ENCODE data around the gene HPSE2. TPM values are rescaled to one million over a fixed set of nuclear protein-coding genes. Genes with fewer than 3 reads are reported as not detected.

HPSE2 gene
- total RNA-seq, 1 experiment from 2014 or later: not detected

- no peak for ATAC-seq
These were observed 749.7 kb downstream of the HPSE2 start for GRCh38 chr10:98485959-98486358.

GRCh38 chr10:98483658-98484057, 752.0 kb downstream of the HPSE2 start:
- no peak overlapping the region for H3K27ac ChIP-seq (ENCODE audit: low read length)
- TF ChIP-seq CTCF (IDR thresholded peaks at IDR 0.05): no peak
- no peak for TF ChIP-seq REST (IDR thresholded peaks at IDR 0.05; ENCODE audit: insufficient read depth in 1 of 2, low read depth in 2 of 2, low read length in 1 of 2)
- TF ChIP-seq TCF7L2 (IDR thresholded peaks at IDR 0.05; ENCODE audit: low read depth, low read length): no peak
- no peak for TF ChIP-seq SIN3A (IDR thresholded peaks at IDR 0.05; ENCODE audit: borderline replicate concordance, insufficient read depth, low read depth, low read length)
- TF ChIP-seq POLR2AphosphoS5 (IDR thresholded peaks at IDR 0.05; ENCODE audit: low read depth, low read length): no peak
- H3K27me3 ChIP-seq (ENCODE audit: control insufficient read depth, insufficient read depth, low read length): peaks cover 3% of the 10 kb centered on the region
- H3K4me3 ChIP-seq (ENCODE audit: low read depth in 2 of 2, low read length in 2 of 2): no peak overlapping the region
- no peak for DNase-seq (ENCODE audit: low read depth, low spot score)
- no TSS peak for BruUV-seq (replicated peaks)
- intact Hi-C loops (cut with micrococcal nuclease; ENCODE audit: unreplicated experiment) (no loop called here), in situ Hi-C loops (cut with HindIII; ENCODE audit: low pct_unique_long_range_greater_than_20kb, low sequenced_read_pairs) (no loop called here)
- no peak for ATAC-seq
- POLR2A ChIA-PET: no interaction called here
- CTCF ChIA-PET: no interaction called here
- H3K9me3 ChIP-seq (ENCODE audit: control insufficient read depth, insufficient read depth, low read depth, low read length): no peaks in the 10 kb centered on the region
- no peaks in the 10 kb centered on the region for H3K4me1 ChIP-seq (ENCODE audit: control insufficient read depth, insufficient read depth, low read length)
- no peaks in the 10 kb centered on the region for H3K36me3 ChIP-seq (ENCODE audit: control insufficient read depth, insufficient read depth, low read length)

More at GRCh38 chr10:98485959-98486358, 749.7 kb downstream of the HPSE2 start:
- in situ Hi-C loops (cut with HindIII; ENCODE audit: low pct_unique_long_range_greater_than_20kb, low sequenced_read_pairs) (no loop called here), intact Hi-C loops (cut with micrococcal nuclease; ENCODE audit: unreplicated experiment) (no loop called here)
- H3K36me3 ChIP-seq (ENCODE audit: control insufficient read depth, insufficient read depth, low read length): no peaks in the 10 kb centered on the region
- peaks cover 3% of the 10 kb centered on the region for H3K27me3 ChIP-seq (ENCODE audit: control insufficient read depth, insufficient read depth, low read length)
- no peak for DNase-seq (ENCODE audit: low read depth, low spot score)
- no peak overlapping the region for H3K27ac ChIP-seq (ENCODE audit: low read length)
- no TSS peak for BruUV-seq (replicated peaks)
- TF ChIP-seq CTCF (IDR thresholded peaks at IDR 0.05) (no peak), POLR2AphosphoS5 (IDR thresholded peaks at IDR 0.05; ENCODE audit: low read depth, low read length) (no peak), SIN3A (IDR thresholded peaks at IDR 0.05; ENCODE audit: borderline replicate concordance, insufficient read depth, low read depth, low read length) (no peak), REST (IDR thresholded peaks at IDR 0.05; ENCODE audit: insufficient read depth in 1 of 2, low read depth in 2 of 2, low read length in 1 of 2) (no peak), TCF7L2 (IDR thresholded peaks at IDR 0.05; ENCODE audit: low read depth, low read length) (no peak)
- no peak overlapping the region for H3K4me3 ChIP-seq (ENCODE audit: low read depth in 2 of 2, low read length in 2 of 2)
- ChIA-PET POLR2A (no interaction called here), CTCF (no interaction called here)
- H3K4me1 ChIP-seq (ENCODE audit: control insufficient read depth, insufficient read depth, low read length): no peaks in the 10 kb centered on the region
- no peaks in the 10 kb centered on the region for H3K9me3 ChIP-seq (ENCODE audit: control insufficient read depth, insufficient read depth, low read depth, low read length)
